H9 (cell line): ENCODE measurements around the gene VPREB1. TPM values are rescaled to one million over a fixed set of nuclear protein-coding genes. Genes with fewer than 3 reads are reported as not detected.

Experiments
- DNase-seq: peaks from one replicate; pipeline ENCODE4 v3.0.0-alpha.2; 2017
- H2AFZ ChIP-seq: one replicate; pipeline ENCODE4 v1.6.1; 2013; ENCODE audit warnings: mild to moderate bottlenecking, low read length, control low read depth, moderate library complexity
- H2AK5ac ChIP-seq: 2 replicates; pipeline ENCODE4 v1.6.1; 2013; ENCODE audit warnings: low read length, control low read depth, mixed read lengths; ENCODE audit not compliant: insufficient read length
- H2BK120ac ChIP-seq: one replicate; pipeline ENCODE4 v1.6.1; 2013; ENCODE audit warnings: low read depth, mild to moderate bottlenecking, low read length, control low read depth, inconsistent platforms; ENCODE audit not compliant: poor library complexity, severe bottlenecking
- H2BK12ac ChIP-seq: 2 replicates; pipeline ENCODE4 v1.6.1; 2013; ENCODE audit warnings: low read length, control low read depth, mixed read lengths, low read depth; ENCODE audit not compliant: insufficient read length
- H2BK15ac ChIP-seq: 2 replicates; pipeline ENCODE4 v1.6.1; 2013; ENCODE audit warnings: low read depth, low read length, control low read depth
- H2BK20ac ChIP-seq: one replicate; pipeline ENCODE4 v1.6.1; 2013; ENCODE audit warnings: low read depth, mild to moderate bottlenecking, low read length, control low read depth, inconsistent platforms; ENCODE audit not compliant: poor library complexity, severe bottlenecking
- H2BK5ac ChIP-seq: 2 replicates; pipeline ENCODE4 v1.6.1; 2013; ENCODE audit warnings: low read length, control low read depth, mixed read lengths; ENCODE audit not compliant: insufficient read length
- H3K14ac ChIP-seq: 2 replicates; pipeline ENCODE4 v1.6.1; 2013; ENCODE audit warnings: low read length, control low read depth; ENCODE audit not compliant: insufficient read depth
- H3K18ac ChIP-seq: 2 replicates; pipeline ENCODE4 v1.6.1; 2013; ENCODE audit warnings: low read depth, mild to moderate bottlenecking, mixed read lengths, low read length, control low read depth; ENCODE audit not compliant: insufficient read length
- H3K23ac ChIP-seq: 2 replicates; pipeline ENCODE4 v1.6.1; 2013; ENCODE audit warnings: low read length, control low read depth, mixed read lengths, low read depth; ENCODE audit not compliant: insufficient read length
- H3K23me2 ChIP-seq: 2 replicates; pipeline ENCODE4 v1.6.1; 2013; ENCODE audit warnings: low read depth, mild to moderate bottlenecking, mixed read lengths, low read length, control low read depth; ENCODE audit not compliant: insufficient read length, poor library complexity, severe bottlenecking
- H3K27ac ChIP-seq: 2 replicates; pipeline ENCODE4 v1.5.1; 2013; ENCODE audit warnings: low read length, control low read depth, mixed read lengths, low read depth; ENCODE audit not compliant: insufficient read length
- H3K27me3 ChIP-seq: 2 replicates; pipeline ENCODE4 v1.6.1; 2013; ENCODE audit warnings: low read length, control low read depth, inconsistent platforms; ENCODE audit not compliant: insufficient read depth
- H3K4ac ChIP-seq: 2 replicates; pipeline ENCODE4 v1.6.1; 2013; ENCODE audit warnings: low read depth, mild to moderate bottlenecking, control low read depth, inconsistent platforms, low read length, moderate library complexity
- H3K4me1 ChIP-seq: 2 replicates; pipeline ENCODE4 v1.6.1; 2013; ENCODE audit warnings: low read length, control low read depth, inconsistent platforms; ENCODE audit not compliant: insufficient read depth
- H3K4me2 ChIP-seq: 2 replicates; pipeline ENCODE4 v1.6.1; 2013; ENCODE audit warnings: low read length, control low read depth, mixed read lengths; ENCODE audit not compliant: insufficient read length, insufficient read depth
- H3K56ac ChIP-seq: 2 replicates; pipeline ENCODE4 v1.6.1; 2013; ENCODE audit warnings: low read depth, mild to moderate bottlenecking, mixed read lengths, low read length, control low read depth; ENCODE audit not compliant: insufficient read length
- H3K79me1 ChIP-seq: 2 replicates; pipeline ENCODE4 v1.6.1; 2013; ENCODE audit warnings: low read depth, mild to moderate bottlenecking, moderate library complexity, low read length, control low read depth, inconsistent platforms; ENCODE audit not compliant: insufficient read depth, poor library complexity, severe bottlenecking
- H3K79me2 ChIP-seq: 2 replicates; pipeline ENCODE4 v1.6.1; 2013; ENCODE audit warnings: low read length, control low read depth, inconsistent platforms; ENCODE audit not compliant: insufficient read depth
- H3K9ac ChIP-seq: 2 replicates; pipeline ENCODE4 v1.6.1; 2013; ENCODE audit warnings: low read length, control low read depth, mixed read lengths; ENCODE audit not compliant: insufficient read length; ENCODE audit errors: extremely low read depth
- H3K9me3 ChIP-seq: one replicate; pipeline ENCODE4 v1.6.1; 2013; ENCODE audit warnings: low read depth, low read length, inconsistent platforms; ENCODE audit not compliant: control insufficient read depth
- H3T11ph ChIP-seq: one replicate; pipeline ENCODE4 v1.6.1; 2013; ENCODE audit warnings: mild to moderate bottlenecking, low read length, control low read depth, inconsistent platforms
- H4K20me1 ChIP-seq: one replicate; pipeline ENCODE4 v1.6.1; 2013; ENCODE audit not compliant: control insufficient read depth, insufficient read length, insufficient read depth
- H4K5ac ChIP-seq: 2 replicates; pipeline ENCODE4 v1.6.1; 2013; ENCODE audit warnings: low read depth, mild to moderate bottlenecking, mixed read lengths, low read length, control low read depth; ENCODE audit not compliant: insufficient read length
- H4K8ac ChIP-seq: replicated peaks from 2 replicates; pipeline ENCODE4 v1.6.1; 2013; ENCODE audit warnings: low read length, control low read depth, mixed read lengths, low read depth; ENCODE audit not compliant: insufficient read length
- H4K91ac ChIP-seq: 2 replicates; pipeline ENCODE4 v1.6.1; 2013; ENCODE audit warnings: low read depth, mild to moderate bottlenecking, moderate library complexity, mixed read lengths, low read length, control low read depth; ENCODE audit not compliant: insufficient read length
- H3K27ac Mint-ChIP-seq, 3 experiments: 2 replicates in 2 of 3; 3 replicates in 1 of 3; pipeline ENCODE4 v1.8.0; 2020 to 2021; ENCODE audit warnings: mixed read lengths in 3 of 3, mild to moderate bottlenecking in 1 of 3, moderate library complexity in 1 of 3
- H3K27me3 Mint-ChIP-seq: 2 replicates; pipeline ENCODE4 v1.8.0; 2021; ENCODE audit warnings: low read depth, mild to moderate bottlenecking, moderate library complexity, mixed read lengths
- H3K36me3 Mint-ChIP-seq, 3 experiments: 2 replicates in 2 of 3; 3 replicates in 1 of 3; pipeline ENCODE4 v1.8.0; 2020 to 2021; ENCODE audit warnings: low read depth in 3 of 3, mixed read lengths in 3 of 3; ENCODE audit not compliant: insufficient read depth in 1 of 3
- H3K4me1 Mint-ChIP-seq, 2 experiments: 2 replicates each; pipeline ENCODE4 v1.8.0; 2020; ENCODE audit warnings: mixed read lengths in 2 of 2
- H3K4me3 Mint-ChIP-seq, 2 experiments: 2 replicates in 1 of 2; 3 replicates in 1 of 2; pipeline ENCODE4 v1.8.0; 2020 to 2021; ENCODE audit warnings: mild to moderate bottlenecking in 2 of 2, mixed read lengths in 2 of 2, moderate library complexity in 1 of 2
- H3K9me3 Mint-ChIP-seq, 2 experiments: 2 replicates in 1 of 2; 3 replicates in 1 of 2; pipeline ENCODE4 v1.8.0; 2020; ENCODE audit warnings: mild to moderate bottlenecking in 2 of 2, mixed read lengths in 2 of 2, moderate library complexity in 1 of 2
- CTCF ChIP-seq: fragments of 200-600 bp; sonication (generic); conservative IDR thresholded peaks from 3 replicates; pipeline ENCODE4 v1.8.0; 2021; ENCODE audit warnings: antibody characterized with exemption, mild to moderate bottlenecking
- WGBS: extraction: QIAGEN DNeasy Blood & Tissue Kit; methylation state at CpG from one replicate; pipeline ENCODE4 v1.1.7; 2013; ENCODE audit warnings: missing lambda C conversion rate, low lambda C conversion rate, mixed read lengths; ENCODE audit not compliant: insufficient read length; ENCODE audit errors: extremely low coverage; 5-methylcytosine and 5-hydroxymethylcytosine counted together
- total RNA-seq: library from RNA; stranded (reverse); gene quantifications from 2 replicates; pipeline ENCODE4 v1.2.1, GENCODE V29; 2021

VPREB1 gene
- total RNA-seq, 1 experiment from 2014 or later: not detected

DNA sequence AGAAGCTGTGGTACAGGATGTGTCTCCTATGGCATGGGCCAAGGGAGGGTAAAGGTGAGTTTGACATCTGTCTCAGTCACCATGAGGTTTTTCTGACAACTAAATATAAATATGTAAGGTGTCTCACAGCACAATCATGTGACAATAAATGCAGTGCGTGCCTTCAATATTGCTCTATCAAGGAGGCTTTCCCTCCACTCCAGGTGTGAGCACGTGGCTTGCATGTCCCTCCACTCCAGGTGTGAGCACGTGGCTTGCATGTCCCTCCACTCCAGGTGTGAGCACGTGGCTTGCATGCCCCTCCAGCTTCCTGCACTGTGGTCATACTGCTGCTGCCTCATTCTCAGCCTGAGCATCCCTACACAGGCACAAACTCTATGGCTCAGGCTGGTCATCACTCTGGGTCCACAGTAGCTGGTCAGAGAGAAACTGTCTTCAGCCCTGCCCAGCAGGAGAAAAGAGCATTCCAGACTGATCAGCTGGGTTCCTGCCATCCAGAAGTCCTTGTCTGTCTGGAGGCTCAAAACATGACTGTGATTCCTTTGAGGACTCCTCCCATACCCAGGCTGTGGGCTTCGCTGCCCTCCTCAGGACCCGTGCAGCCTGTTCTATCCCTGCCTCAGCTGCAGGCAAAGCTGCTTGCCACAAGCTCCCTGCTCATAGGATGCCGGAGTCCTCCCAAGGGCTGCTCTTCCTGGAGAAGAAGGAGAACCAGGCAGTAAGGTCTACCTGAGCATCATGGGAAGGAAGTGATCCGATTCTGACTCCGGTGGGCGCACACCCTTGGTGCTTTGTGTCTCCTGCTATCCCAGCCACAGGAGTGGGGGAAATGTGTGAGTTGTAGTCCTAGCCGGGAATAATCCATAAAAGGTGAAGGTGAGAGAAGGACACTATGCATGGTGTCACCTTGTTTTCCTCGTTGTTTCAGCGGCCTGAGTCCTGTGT is 33.4 kb upstream of the VPREB1 start:
- Histone ChIP-seq H3K4ac (no peak overlapping the region), H3K23ac (no peak overlapping the region), H2BK5ac (no peak overlapping the region), H3T11ph (no peak overlapping the region), H4K91ac (no peak overlapping the region), H3K18ac (no peak overlapping the region), H3K9ac (no peak overlapping the region), H2AK5ac (no peak overlapping the region), H2BK12ac (no peak overlapping the region), H3K79me2 (no peaks in the 10 kb centered on the region), H3K4me1 (no peaks in the 10 kb centered on the region), H3K79me1 (no peaks in the 10 kb centered on the region), H2BK20ac (no peak overlapping the region), H3K4me2 (no peak overlapping the region), H3K9me3 (no peaks in the 10 kb centered on the region), H2BK120ac (no peak overlapping the region), H3K14ac (no peak overlapping the region; the same call in 1 of the 2 replicates), H3K27ac (no peak overlapping the region), H2AFZ (no peak overlapping the region), H3K27me3 (peaks cover 81% of the 10 kb centered on the region), H3K23me2 (no peaks in the 10 kb centered on the region), H4K5ac (no peak overlapping the region), H3K56ac (no peak overlapping the region), H2BK15ac (no peak overlapping the region), H4K20me1 (no peaks in the 10 kb centered on the region), H4K8ac (no peak overlapping the region)
- H3K9me3 Mint-ChIP-seq: peaks cover 0 to 3% of the 10 kb centered on the region in 2 experiments; a peak in 1 of 5 replicates
- no peak overlapping the region for H3K27ac Mint-ChIP-seq
- WGBS: no CpG with 5 or more reads among the region's 13 CpGs
- DNase-seq: no peak
- TF ChIP-seq CTCF: no peak
- H3K27me3 Mint-ChIP-seq: peaks cover 96% of the 10 kb centered on the region
- no peaks in the 10 kb centered on the region for H3K36me3 Mint-ChIP-seq
- H3K4me1 Mint-ChIP-seq: no peaks in the 10 kb centered on the region; a peak in 1 of 4 replicates
- H3K4me3 Mint-ChIP-seq: no peak overlapping the region; a peak in 1 of 5 replicates
